Psoas muscle (tissue), 8 donors: Measurements from ENCODE around the gene RPL18. TPM values are rescaled to one million over a fixed set of nuclear protein-coding genes. Genes with fewer than 3 reads are reported as not detected.

Source experiments
- ATAC-seq, 4 donors: fragments of 200-7000 bp; cut with Tn5 transposase; one replicate each; pipeline ENCODE4 v1.9.1; 2020; ENCODE audit warnings: moderate library complexity in 3 of 4, mild to moderate bottlenecking in 2 of 4
- DNase-seq, 2 donors: peaks; one replicate each; pipeline ENCODE4 v3.0.0-alpha.2; 2020
- H3K27ac ChIP-seq: fragments of 200-600 bp; one replicate; pipeline ENCODE4 v1.8.0; 2022
- H3K27me3 ChIP-seq, 3 donors: fragments of 200-600 bp in 1 of 3; one replicate each; pipeline versions ENCODE4 v1.6.1 to v1.8.0; 2013 to 2022; ENCODE audit warnings: low read length in 2 of 3, mild to moderate bottlenecking in 2 of 3, moderate library complexity in 1 of 3; ENCODE audit not compliant: insufficient read depth in 3 of 3
- H3K36me3 ChIP-seq, 2 donors: fragments of 200-600 bp in 1 of 2; one replicate each; pipeline versions ENCODE4 v1.6.1 to v1.8.0; 2013 to 2022; ENCODE audit warnings: low read depth in 1 of 2, mild to moderate bottlenecking in 1 of 2, moderate library complexity in 1 of 2; ENCODE audit not compliant: insufficient read depth in 1 of 2
- H3K4me1 ChIP-seq: fragments of 200-600 bp; one replicate; pipeline ENCODE4 v1.8.0; 2022
- H3K4me3 ChIP-seq: fragments of 200-600 bp; one replicate; pipeline ENCODE4 v1.8.0; 2022; ENCODE audit warnings: mild to moderate bottlenecking
- H3K9me3 ChIP-seq: fragments of 200-600 bp; one replicate; pipeline ENCODE4 v1.8.0; 2022
- CTCF ChIP-seq: fragments of 200-600 bp; IDR thresholded peaks from one replicate; pipeline ENCODE4 v1.8.0; 2022; ENCODE audit warnings: antibody characterized with exemption
- WGBS, 3 donors: extraction: QIAGEN DNeasy Blood & Tissue Kit; methylation state at CpG; one replicate each; pipeline versions ENCODE4 v1.1.6 to v1.1.7; 2013; 5-methylcytosine and 5-hydroxymethylcytosine counted together
- intact Hi-C, 2 donors: fragments of 100-400 bp; cut with DNase I; formaldehyde crosslinking; loops; one replicate each; pipeline versions ENCODE4 v1.11.0 to v1.14.2; 2022
- polyA plus RNA-seq, 3 donors: library from polyadenylated mRNA; stranded (reverse); fragments of 200-250 nt; gene quantifications; one replicate each; pipeline ENCODE4 v1.2.3, GENCODE V29; 2013
- total RNA-seq, 4 donors: library from RNA; stranded (reverse); fragmentation: NEBNext Ultra II Directional in 2 of 4; extraction: Animal tissue kit (Norgen Biotek cat#: 25700) in 2 of 4; gene quantifications; one replicate each; pipeline versions ENCODE4 v1.2.1 to v1.2.4, GENCODE V29; 2021 to 2023
- donor health status: healthy with polysubstance abuse.
- donor health status: DM: no; HTN: no; CAD: no; lungs with moderate emphysema.
- donor health status: Bipolar disorder and iron deficiency.
- donor health status: healthy.
- donor health status: DM: yes; HTN: yes; CAD: no.
- donor health status: DM: no; HTN: no; CAD: no.
- donor health status: DM: no; HTN: no; CAD: no.
- donor health status: DM: yes; HTN: yes; CAD: no.

Gene RPL18
- total and polyA plus RNA-seq, 7 donors: 506 to 1,745 (median 730) TPM

GRCh38 chr19:48635263-48635965 lies 16.4 kb upstream of the RPL18 start:
- peak; percentile 57 to 61 (median 59) for ATAC-seq
- H3K9me3 ChIP-seq: no peaks in the 10 kb centered on the region
- intact Hi-C loops: loop anchor here in 1 of 2 donors (10.0 kb wide), 1 partner anchor 329 kb away; the partner anchor contains the start of gene FTL
- no peak for TF ChIP-seq CTCF
- H3K36me3 ChIP-seq: peaks cover 0 to 6% of the 10 kb centered on the region in 2 donors
- peak overlapping the region; percentile 97 for H3K27ac ChIP-seq
- H3K27me3 ChIP-seq: no peaks in the 10 kb centered on the region
- DNase-seq: peak; percentile 80 to 88
- peak overlapping the region; percentile 87 for H3K4me3 ChIP-seq
- peaks cover 50% of the 10 kb centered on the region for H3K4me1 ChIP-seq
- WGBS, 3 donors: 0 to 1% (median 1%) methylated on average over 28 to 67 of the region's 67 CpGs

GRCh38 chr19:48634424-48635262 lies 15.7 kb upstream of the RPL18 start:
- Histone ChIP-seq H3K4me1 (peaks cover 55% of the 10 kb centered on the region), H3K36me3 (peaks cover 0 to 7% of the 10 kb centered on the region in 2 donors), H3K27me3 (no peaks in the 10 kb centered on the region), H3K9me3 (no peaks in the 10 kb centered on the region), H3K4me3 (peak overlapping the region; percentile 87), H3K27ac (peak overlapping the region; percentile 97)
- peak; percentile 60 to 70 (median 64) for ATAC-seq
- DNase-seq: peak; percentile 98 to 99
- no peak for TF ChIP-seq CTCF
- intact Hi-C loops: loop anchor here in 1 of 2 donors (10.0 kb wide), 1 partner anchor 330 kb away; the partner anchor contains the start of gene FTL
- WGBS, 3 donors: 2 to 6% (median 3%) methylated on average over 21 to 37 of the region's 37 CpGs

GRCh38 chr19:48634036-48634342 lies 15.0 kb upstream of the RPL18 start:
- Histone ChIP-seq H3K9me3 (no peaks in the 10 kb centered on the region), H3K27ac (peak overlapping the region; percentile 97), H3K4me3 (peak overlapping the region; percentile 87), H3K4me1 (peaks cover 55% of the 10 kb centered on the region), H3K36me3 (peaks cover 0 to 7% of the 10 kb centered on the region in 2 donors), H3K27me3 (no peaks in the 10 kb centered on the region)
- intact Hi-C loops: loop anchor here in 1 of 2 donors (10.0 kb wide), 1 partner anchor 331 kb away; the partner anchor contains the start of gene FTL
- DNase-seq (no peak), ATAC-seq (no peak)
- WGBS, 3 donors: 12 to 33% (median 15%) methylated on average over 7 of the region's 7 CpGs
- TF ChIP-seq CTCF: no peak

GRCh38 chr19:48633148-48634035 lies 14.4 kb upstream of the RPL18 start:
- Histone ChIP-seq H3K9me3 (no peaks in the 10 kb centered on the region), H3K27ac (peak overlapping the region; percentile 97), H3K4me1 (peaks cover 50% of the 10 kb centered on the region), H3K36me3 (peaks cover 0 to 7% of the 10 kb centered on the region in 2 donors), H3K27me3 (no peaks in the 10 kb centered on the region), H3K4me3 (peak overlapping the region; percentile 87)
- no peak for TF ChIP-seq CTCF
- intact Hi-C loops: loop anchor here in 1 of 2 donors (10.0 kb wide), 1 partner anchor 331 kb away; the partner anchor contains the start of gene FTL
- WGBS, 3 donors: 48 to 67% (median 52%) methylated on average over 22 of the region's 22 CpGs
- ATAC-seq: no peak
- no peak for DNase-seq
